NT2/D1 (cell line): ENCODE measurements around the gene CDH26.

ENCODE experiments used
- DNase-seq: peaks from one replicate; pipeline ENCODE4 v3.0.0-alpha.2; 2011; ENCODE audit warnings: low read depth, low spot score
- H3K27me3 ChIP-seq: 2 replicates; pipeline ENCODE4 v1.6.0; 2011; ENCODE audit warnings: mild to moderate bottlenecking; ENCODE audit not compliant: insufficient read length, insufficient read depth
- H3K36me3 ChIP-seq: 2 replicates; pipeline ENCODE4 v1.6.1; 2011; ENCODE audit warnings: mild to moderate bottlenecking, low read length, mixed read lengths; ENCODE audit not compliant: insufficient read depth, insufficient read length
- H3K4me1 ChIP-seq: 2 replicates; pipeline ENCODE4 v1.5.1; 2011; ENCODE audit not compliant: insufficient read depth, insufficient read length
- H3K4me3 ChIP-seq: 2 replicates; pipeline ENCODE4 v1.5.1; 2011; ENCODE audit warnings: low read depth; ENCODE audit not compliant: insufficient read length
- H3K9ac ChIP-seq: 2 replicates; pipeline ENCODE4 v1.6.0; 2011; ENCODE audit warnings: low read depth; ENCODE audit not compliant: insufficient read length
- H3K9me3 ChIP-seq: 2 replicates; pipeline ENCODE4 v1.5.1; 2011; ENCODE audit warnings: mild to moderate bottlenecking, low read length; ENCODE audit not compliant: insufficient read depth
- SUZ12 ChIP-seq: IDR thresholded peaks from 2 replicates; pipeline ENCODE4 v1.6.1; 2011; ENCODE audit not compliant: insufficient read length, insufficient read depth; ENCODE audit errors: extremely low read depth
- YY1 ChIP-seq: IDR thresholded peaks from 2 replicates; pipeline ENCODE4 v1.6.1; 2011; ENCODE audit not compliant: insufficient read length, insufficient read depth
- ZNF274 ChIP-seq: IDR thresholded peaks from 2 replicates; pipeline ENCODE4 v1.6.1; 2011; ENCODE audit warnings: mild to moderate bottlenecking, low read depth, low read length

Gene CDH26

DNA sequence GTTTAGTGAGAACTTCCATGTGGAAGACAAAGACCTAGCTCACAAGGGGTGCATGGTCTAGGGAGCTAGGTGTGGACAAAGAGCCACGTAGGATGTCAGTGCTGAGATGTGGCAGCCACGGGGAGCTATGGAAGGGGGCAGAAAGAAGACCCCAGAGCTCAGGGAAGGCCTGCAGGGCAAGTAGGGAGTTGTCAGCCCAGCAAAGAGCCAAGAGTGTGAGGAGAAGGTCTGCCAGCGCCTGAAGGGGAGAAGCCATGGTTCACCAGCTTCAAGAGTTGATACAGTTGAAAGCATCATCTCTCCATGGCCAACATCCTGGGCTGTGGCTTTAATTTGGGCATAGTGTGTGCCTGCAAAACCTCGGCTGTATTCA is 95.6 kb downstream of the CDH26 start:
- TF ChIP-seq YY1 (no peak), ZNF274 (no peak), SUZ12 (no peak)
- H3K4me3 ChIP-seq = no peak overlapping the region
- DNase-seq = no peak
- peaks cover 7% of the 10 kb centered on the region for H3K27me3 ChIP-seq
- H3K9ac ChIP-seq = no peak overlapping the region
- no peaks in the 10 kb centered on the region for H3K9me3 ChIP-seq
- H3K36me3 ChIP-seq = no peaks in the 10 kb centered on the region
- peaks cover 6% of the 10 kb centered on the region for H3K4me1 ChIP-seq

DNA sequence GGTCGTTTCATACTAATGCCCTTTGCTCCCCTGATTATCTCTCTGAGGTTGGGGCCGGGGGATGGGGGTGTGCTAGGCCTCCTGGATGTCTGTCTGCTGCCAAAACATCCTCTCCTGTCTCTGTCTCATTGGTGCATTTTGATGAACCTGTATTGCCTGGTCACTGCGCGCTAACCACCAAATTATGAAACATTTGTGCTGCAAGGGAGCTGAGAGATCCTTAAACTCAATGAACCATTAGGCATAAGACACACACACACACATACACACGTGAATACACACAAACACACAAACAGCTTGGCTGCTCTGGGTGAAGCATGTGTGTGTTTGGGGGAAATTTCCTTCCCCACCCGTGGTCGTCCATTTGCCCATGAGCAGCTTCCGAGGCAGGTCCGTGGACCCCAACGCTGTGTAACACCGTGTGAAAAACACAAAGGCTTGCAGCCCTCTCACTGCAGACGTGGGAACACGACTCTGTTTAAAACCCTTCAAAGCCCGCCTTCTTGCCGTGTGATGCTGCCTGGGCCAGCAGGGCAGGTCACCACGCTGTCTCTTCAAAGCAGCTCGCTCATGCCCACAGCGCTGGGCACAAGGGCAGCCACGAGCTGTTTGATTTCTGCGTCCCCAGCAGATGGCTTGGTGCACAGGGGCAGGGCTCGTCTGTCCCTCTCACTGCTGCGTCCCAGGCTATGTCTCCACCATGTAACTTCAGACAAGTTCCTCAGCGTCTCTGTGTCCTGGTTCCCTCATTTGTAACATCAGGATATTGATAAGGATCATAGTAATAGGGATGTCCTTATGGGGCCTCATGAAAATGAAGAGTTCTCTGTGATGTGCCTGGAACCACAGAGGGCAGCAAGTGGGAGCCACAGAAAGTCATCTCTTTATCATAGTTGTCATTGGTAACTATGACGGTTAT is 96.8 kb downstream of the CDH26 start:
- Histone ChIP-seq H3K36me3 (no peaks in the 10 kb centered on the region), H3K4me1 (peaks cover 10% of the 10 kb centered on the region), H3K9me3 (no peaks in the 10 kb centered on the region), H3K4me3 (no peak overlapping the region), H3K27me3 (peaks cover 7% of the 10 kb centered on the region), H3K9ac (no peak overlapping the region)
- no peak for TF ChIP-seq YY1
- no peak for TF ChIP-seq SUZ12
- TF ChIP-seq ZNF274 = no peak
- no peak for DNase-seq

DNA sequence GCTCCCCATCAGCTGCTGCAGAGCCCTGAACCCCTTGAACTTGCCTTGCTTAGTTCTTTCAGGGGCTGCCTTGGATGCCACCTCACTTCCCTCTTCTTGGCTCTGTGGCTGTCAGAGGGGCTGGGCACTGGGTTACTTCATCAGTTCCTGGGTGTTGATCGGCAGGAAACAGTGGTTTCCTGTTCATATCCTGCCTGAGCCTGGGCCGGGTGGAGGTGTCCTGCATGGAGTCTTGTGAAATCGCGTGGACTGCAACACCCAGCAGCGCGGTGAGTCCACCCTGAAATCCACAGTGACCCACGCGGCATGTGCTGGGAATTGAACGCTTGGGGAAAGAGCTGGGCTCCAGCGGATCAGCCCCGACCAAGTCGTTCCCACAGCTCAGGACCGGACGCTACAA is 97.5 kb downstream of the CDH26 start:
- no peak for DNase-seq
- H3K9ac ChIP-seq = no peak overlapping the region

DNA sequence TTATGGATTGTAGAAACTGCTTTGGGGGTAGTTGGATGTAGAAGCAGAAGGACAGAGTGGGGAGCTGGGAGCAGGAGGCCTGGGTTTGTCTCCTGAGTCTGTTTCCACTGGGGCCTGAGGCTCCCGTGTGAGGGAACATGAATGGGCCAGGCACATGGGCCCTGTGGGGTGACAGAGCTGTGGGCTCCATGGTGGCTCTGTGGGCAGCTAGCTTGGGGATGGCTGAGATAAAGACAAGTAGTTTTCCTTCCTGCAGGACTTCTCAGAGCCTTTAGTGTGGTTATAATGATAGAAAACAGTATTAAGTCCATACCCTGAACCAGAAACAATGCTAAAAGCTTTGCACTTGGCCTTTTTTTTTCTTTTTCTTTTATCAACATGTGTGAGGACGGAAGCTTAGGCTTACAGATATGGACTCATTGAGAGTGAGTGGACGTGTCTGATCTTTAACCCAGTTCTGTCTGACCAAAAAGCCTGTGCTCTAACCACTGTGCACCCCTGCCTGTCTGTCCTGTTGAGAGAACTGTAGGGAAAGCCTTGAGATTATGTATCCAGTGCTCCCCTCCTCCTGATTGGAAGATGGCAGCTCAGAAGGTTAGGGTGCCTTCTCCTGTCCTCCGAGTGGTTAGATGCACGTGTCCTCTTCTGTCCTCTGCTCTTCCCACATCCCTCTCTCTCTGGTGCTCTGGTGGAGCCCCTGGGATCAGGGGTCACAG is 98.3 kb downstream of the CDH26 start:
- H3K36me3 ChIP-seq = no peaks in the 10 kb centered on the region
- no peak for DNase-seq
- no peaks in the 10 kb centered on the region for H3K9me3 ChIP-seq
- TF ChIP-seq YY1 (no peak), SUZ12 (no peak), ZNF274 (no peak)
- no peak overlapping the region for H3K4me3 ChIP-seq
- peaks cover 10% of the 10 kb centered on the region for H3K4me1 ChIP-seq
- no peak overlapping the region for H3K9ac ChIP-seq
- H3K27me3 ChIP-seq = peaks cover 7% of the 10 kb centered on the region

More for the DNA sequence above, 97.5 kb downstream of the CDH26 start:
- peaks cover 10% of the 10 kb centered on the region for H3K4me1 ChIP-seq
- H3K4me3 ChIP-seq = no peak overlapping the region
- TF ChIP-seq SUZ12 = no peak
- no peak for TF ChIP-seq YY1
- no peak for TF ChIP-seq ZNF274
- peaks cover 7% of the 10 kb centered on the region for H3K27me3 ChIP-seq
- H3K36me3 ChIP-seq = no peaks in the 10 kb centered on the region
- no peaks in the 10 kb centered on the region for H3K9me3 ChIP-seq

DNA sequence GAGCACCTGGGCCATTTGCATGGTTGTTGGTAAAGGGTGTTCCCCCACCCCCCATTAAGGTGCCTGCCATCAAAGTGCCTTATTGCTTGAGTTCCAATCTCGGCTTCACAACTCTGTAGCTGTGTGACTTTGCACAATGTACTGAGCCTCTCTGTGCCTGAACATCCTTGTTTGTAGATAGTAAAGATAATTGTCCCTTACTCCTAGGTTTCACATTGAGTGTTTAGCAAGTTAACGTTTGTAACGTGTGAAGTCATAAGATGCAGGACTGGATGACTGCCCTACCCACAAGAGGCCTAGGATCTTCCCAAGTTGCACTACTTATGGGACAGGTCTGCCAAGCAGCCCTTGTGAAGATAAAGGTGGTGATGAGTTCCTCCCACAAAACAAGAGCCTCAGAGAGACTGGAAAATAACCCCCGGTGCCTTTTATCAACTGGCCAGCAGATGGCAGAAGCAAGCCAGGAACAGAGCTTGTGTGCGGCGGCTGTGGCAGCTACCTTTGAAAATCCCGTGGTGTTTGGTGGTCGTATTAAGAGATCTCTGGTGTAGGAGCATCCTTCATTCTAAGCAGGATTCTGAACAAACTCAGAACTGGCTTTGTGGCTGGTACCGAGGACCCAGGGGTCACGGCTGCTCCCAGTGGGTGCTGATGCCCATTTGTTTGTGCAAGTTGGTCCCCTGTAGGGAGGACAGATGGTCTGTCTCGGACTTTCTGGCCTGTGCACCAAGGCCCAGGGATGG is 99.1 kb downstream of the CDH26 start:
- DNase-seq = peak; percentile 77
- H3K4me1 ChIP-seq = peaks cover 10% of the 10 kb centered on the region
- peak overlapping the region; percentile 24 for H3K9ac ChIP-seq
- peaks cover 7% of the 10 kb centered on the region for H3K27me3 ChIP-seq
- H3K36me3 ChIP-seq = no peaks in the 10 kb centered on the region
- H3K9me3 ChIP-seq = no peaks in the 10 kb centered on the region
- TF ChIP-seq YY1 = no peak
- no peak for TF ChIP-seq ZNF274
- TF ChIP-seq SUZ12 = no peak
- no peak overlapping the region for H3K4me3 ChIP-seq

DNA sequence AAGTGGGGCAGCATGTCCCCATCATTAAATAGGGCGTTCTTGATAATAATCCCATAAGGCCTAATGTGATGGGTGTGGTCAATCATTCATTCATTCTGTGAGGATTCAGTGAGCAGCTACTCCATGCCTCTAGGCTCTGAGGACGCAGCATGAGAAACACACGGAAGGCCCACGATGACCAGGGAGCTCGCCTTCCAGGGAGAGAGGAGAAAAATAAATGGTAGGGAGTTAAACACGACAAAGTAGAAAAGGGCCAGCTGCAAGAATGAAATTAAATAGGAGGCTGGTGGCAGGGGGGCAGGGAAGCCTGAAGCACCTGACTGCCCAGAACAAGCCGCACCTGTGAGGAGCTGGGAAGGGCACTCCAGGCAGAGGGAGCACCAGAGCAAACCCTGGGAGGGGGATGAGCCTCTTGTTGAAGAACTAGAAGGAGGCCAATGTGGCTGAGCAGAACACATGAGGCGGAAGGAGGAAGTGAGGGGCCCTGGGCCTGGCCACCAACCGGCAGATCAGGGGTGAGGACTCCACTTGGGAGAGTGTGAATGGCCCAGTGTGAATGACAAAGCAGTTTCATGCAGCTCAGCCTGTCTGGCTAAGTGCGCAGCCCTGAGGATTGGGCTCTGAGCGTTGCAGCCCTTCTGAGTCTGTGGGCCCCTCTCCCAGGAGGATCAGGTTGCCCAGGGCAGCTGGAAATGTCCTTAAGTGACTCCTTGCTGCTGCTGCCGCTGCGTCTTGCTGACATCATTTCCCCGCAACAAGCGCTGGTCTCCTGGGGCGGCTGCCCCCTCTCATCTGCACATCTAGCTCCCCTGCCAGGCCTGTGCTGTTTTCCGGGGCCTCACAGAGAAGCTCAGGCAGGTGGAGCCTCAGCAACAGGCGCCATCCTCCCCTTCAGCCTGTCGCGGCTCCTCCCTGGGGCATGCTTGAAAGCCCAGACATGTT is 99.9 kb downstream of the CDH26 start:
- DNase-seq = peak; percentile 42
- peak overlapping the region; percentile 54 for H3K9ac ChIP-seq
- H3K27me3 ChIP-seq = peaks cover 7% of the 10 kb centered on the region

More for the DNA sequence above, 99.9 kb downstream of the CDH26 start:
- Histone ChIP-seq H3K36me3 (no peaks in the 10 kb centered on the region), H3K4me1 (peaks cover 10% of the 10 kb centered on the region), H3K4me3 (no peak overlapping the region), H3K9me3 (no peaks in the 10 kb centered on the region)
- TF ChIP-seq YY1 (no peak), SUZ12 (no peak), ZNF274 (no peak)
